HepG2 (cell line): Measurements from ENCODE around the gene TRAK1. TPM values are rescaled to one million over a fixed set of nuclear protein-coding genes. Genes with fewer than 3 reads are reported as not detected.

Experiments
- ATAC-seq: fragments of 200-7000 bp; cut with Tn5 transposase; 3 replicates; pipeline ENCODE4 v1.9.1; 2020; ENCODE audit warnings: mild to moderate bottlenecking, moderate library complexity
- BruUV-seq: library from RNA; stranded (reverse); fragments of 400-500 nt; replicated peaks from 2 replicates; lab custom pipeline; 2021; lab: Mats Ljungman, UMichigan
- CTCF ChIA-PET: fragments of 300-600 bp; formaldehyde crosslinking; extraction: SDS; loops from one replicate; lab custom pipeline; 2021; ENCODE audit warnings: low total read pairs, inconsistent platforms, low intra/inter-chr PET ratio; lab: Yijun Ruan, JAX
- POLR2A ChIA-PET: fragments of 350-600 bp; sonication (Branson Sonifier 250); formaldehyde crosslinking; loops from one replicate; lab custom pipeline; 2020; ENCODE audit warnings: antibody characterized with exemption, inconsistent platforms; lab: Yijun Ruan, JAX
- DNase-seq: peaks from one replicate; pipeline ENCODE4 v3.0.0-alpha.2; 2015; ENCODE audit warnings: low spot score
- FAIRE-seq: peaks from 3 replicates; lab custom pipeline; 2011; peaks lifted over from hg19 to GRCh38; lab: Jason Lieb, UNC
- H2AFZ ChIP-seq: one replicate; pipeline ENCODE4 v1.6.1; 2011; ENCODE audit warnings: low read length, inconsistent platforms
- H3K27ac ChIP-seq: fragments of 300-600 bp; 3 replicates; pipeline ENCODE4 v1.8.0; 2011; ENCODE audit warnings: mixed run types, mild to moderate bottlenecking, mixed read lengths, low read length, inconsistent platforms; ENCODE audit not compliant: insufficient read depth; ENCODE audit errors: extremely low read length
- H3K27me3 ChIP-seq, 2 experiments: fragments of 200-600 bp in 1 of 2; 2 replicates in 1 of 2; 3 replicates in 1 of 2; pipeline versions ENCODE4 v1.6.0 to v1.8.0; 2011; ENCODE audit warnings: low read length in 2 of 2, mild to moderate bottlenecking in 2 of 2, moderate library complexity in 2 of 2, inconsistent platforms in 1 of 2; ENCODE audit not compliant: insufficient read depth in 2 of 2, control insufficient read depth in 1 of 2
- H3K36me3 ChIP-seq, 2 experiments: fragments of 200-600 bp in 1 of 2; replicated peaks in 1 of 2; 2 replicates in 1 of 2; 3 replicates in 1 of 2; pipeline versions ENCODE4 v1.5.1 to v1.8.0; 2011; ENCODE audit warnings: low read length in 2 of 2, inconsistent platforms in 1 of 2; ENCODE audit not compliant: insufficient read depth in 2 of 2, control insufficient read depth in 1 of 2
- H3K4me1 ChIP-seq: 2 replicates; pipeline ENCODE4 v1.5.1; 2012; ENCODE audit warnings: low read length, inconsistent platforms; ENCODE audit not compliant: insufficient read depth
- H3K4me2 ChIP-seq: 2 replicates; pipeline ENCODE4 v1.6.0; 2011; ENCODE audit warnings: low read depth, low read length, inconsistent platforms
- H3K4me3 ChIP-seq, 3 experiments: fragments of 200-600 bp in 1 of 3; sonication (generic), shearing (Covaris generic) in 1 of 3; replicated peaks in 1 of 3; 2 replicates each; pipeline ENCODE4 v1.5.1; 2011 to 2016; ENCODE audit warnings: low read length in 3 of 3, inconsistent platforms in 2 of 3, low read depth in 2 of 3, mild to moderate bottlenecking in 2 of 3, control low read depth in 1 of 3, mixed read lengths in 1 of 3; ENCODE audit not compliant: insufficient read depth in 1 of 3
- H3K79me2 ChIP-seq: one replicate; pipeline ENCODE4 v1.6.1; 2011; ENCODE audit warnings: low read length, inconsistent platforms; ENCODE audit not compliant: insufficient read depth
- H3K9ac ChIP-seq: 2 replicates; pipeline ENCODE4 v1.6.0; 2011; ENCODE audit warnings: mild to moderate bottlenecking, low read depth, low read length, inconsistent platforms; ENCODE audit not compliant: insufficient read depth
- H3K9me3 ChIP-seq: 2 replicates; pipeline ENCODE4 v1.5.1; 2012; ENCODE audit warnings: mild to moderate bottlenecking, low read length
- H4K20me1 ChIP-seq: 2 replicates; pipeline ENCODE4 v1.6.0; 2011; ENCODE audit warnings: inconsistent platforms, mild to moderate bottlenecking, low read length, moderate library complexity; ENCODE audit not compliant: insufficient read depth
- ATRX ChIP-seq: sonication (generic); formaldehyde crosslinking; IDR thresholded peaks from 2 replicates; pipeline ENCODE4 v1.4.0; 2020; ENCODE audit warnings: missing genetic modification reagents, borderline replicate concordance
- SMYD3 ChIP-seq: sonication (generic); formaldehyde crosslinking; IDR thresholded peaks from 2 replicates; pipeline ENCODE4 v1.8.1; 2023; ENCODE audit warnings: mild to moderate bottlenecking, missing genetic modification reagents
- TAF15 ChIP-seq: fragments of 200-400 bp; formaldehyde crosslinking; IDR thresholded peaks from one replicate; pipeline ENCODE4 v1.6.1; 2018; ENCODE audit warnings: mild to moderate bottlenecking, low read depth, low read length; ENCODE audit not compliant: poor library complexity, severe bottlenecking
- TARDBP ChIP-seq: sonication (generic); formaldehyde crosslinking; IDR thresholded peaks from 2 replicates; pipeline ENCODE4 v1.8.0; 2022; ENCODE audit warnings: mild to moderate bottlenecking, missing genetic modification reagents
- ZNF30 ChIP-seq: sonication (generic); formaldehyde crosslinking; IDR thresholded peaks from 2 replicates; pipeline ENCODE4 v1.5.0; 2020; ENCODE audit warnings: mild to moderate bottlenecking, missing genetic modification reagents
- ZNF644 ChIP-seq: IDR thresholded peaks from 2 replicates; pipeline ENCODE4 v1.6.1; 2016; ENCODE audit warnings: low read depth
- ZNF687 ChIP-seq: sonication (generic); formaldehyde crosslinking; IDR thresholded peaks from 2 replicates; pipeline ENCODE4 v1.5.1; 2020; ENCODE audit warnings: mild to moderate bottlenecking, missing genetic modification reagents, moderate library complexity
- ZSCAN20 ChIP-seq: sonication (generic); formaldehyde crosslinking; IDR thresholded peaks from 2 replicates; pipeline ENCODE4 v1.4.0; 2020; ENCODE audit warnings: missing genetic modification reagents, mild to moderate bottlenecking, borderline replicate concordance
- ZSCAN9 ChIP-seq: IDR thresholded peaks from 2 replicates; pipeline ENCODE4 v1.6.1; 2016; ENCODE audit warnings: borderline replicate concordance
- WGBS: methylation state at CpG from one replicate; pipeline ENCODE4 v1.1.6; 2017; ENCODE audit warnings: low lambda C conversion rate; 5-methylcytosine and 5-hydroxymethylcytosine counted together
- in situ Hi-C: cut with HindIII; loops from 2 replicates; pipeline ENCODE4 v1.10.0; 2017; ENCODE audit warnings: low pct_unique_long_range_greater_than_20kb; ENCODE audit not compliant: extremely low pct_ligation_motif_present
- intact Hi-C: fragments of 100-400 bp; cut with micrococcal nuclease; formaldehyde crosslinking; loops from one replicate; pipeline ENCODE4 v1.10.0; 2022; ENCODE audit not compliant: unreplicated experiment
- polyA plus RNA-seq, 8 experiments: library from polyadenylated mRNA; depleted of rRNA in 3 of 8; stranded (reverse) in 7 of 8; unstranded in 1 of 8; fragments of >200 nt; fragmentation: Illumina TruSeq in 4 of 8; extraction: Trizol in 4 of 8; gene quantifications; 2 replicates each; pipeline versions ENCODE4 v1.2.1 to v1.2.3, GENCODE V29; 2011 to 2016; ENCODE audit warnings: low read depth in 4 of 8, missing spikeins in 1 of 8, mixed read lengths in 1 of 8; ENCODE audit not compliant: insufficient read depth in 1 of 8
- total RNA-seq, 5 experiments: library from RNA; depleted of rRNA; stranded (reverse); fragments of >200 nt; fragmentation: Illumina TruSeq; extraction: Trizol; gene quantifications; 2 replicates each; pipeline ENCODE4 v1.2.3, GENCODE V29; 2016; ENCODE audit warnings: low read depth in 1 of 5
- TF ChIP-seq, protein P1 (sequence below): sonication (generic); formaldehyde crosslinking; IDR thresholded peaks from 2 replicates; pipeline ENCODE4 v1.4.0; 2020; ENCODE audit warnings: mild to moderate bottlenecking, missing genetic modification reagents
- TF ChIP-seq, protein P2 (sequence below): sonication (generic); formaldehyde crosslinking; conservative IDR thresholded peaks from 2 replicates; pipeline ENCODE4 v1.8.0; 2022; ENCODE audit warnings: mild to moderate bottlenecking, moderate library complexity, missing genetic modification reagents

TRAK1 gene
- total and polyA plus RNA-seq, 2 of the 13 experiments (the other 11 are each of a cell fraction or from before 2014, with no cell fraction given) = 20.5 to 46.6 TPM

DNA sequence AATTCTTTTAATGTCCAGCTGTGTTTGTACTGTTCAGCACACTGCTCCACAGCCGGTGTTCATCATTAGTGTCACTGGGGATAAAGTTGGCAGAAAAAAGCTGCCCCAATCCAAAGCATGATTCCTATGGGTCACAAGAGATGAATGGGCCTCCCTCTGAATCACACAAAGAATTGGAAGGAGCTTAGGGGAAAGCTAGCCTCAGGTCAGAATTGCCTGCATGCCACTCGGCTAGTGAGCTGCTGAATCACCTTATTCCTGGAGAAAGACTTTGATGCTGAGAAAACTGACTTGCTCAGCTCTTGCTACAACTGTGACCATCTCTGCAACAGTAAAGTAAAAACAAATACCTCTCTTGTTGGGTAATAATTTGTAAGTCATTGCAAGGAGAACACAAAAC lies 171.4 kb downstream of the TRAK1 start:
- ATAC-seq (no peak), DNase-seq (no peak), FAIRE-seq (no peak)
- H3K9ac ChIP-seq = no peak overlapping the region
- WGBS = 0% methylated on average over 1 of the region's 2 CpGs
- H3K4me2 ChIP-seq = no peak overlapping the region
- H2AFZ ChIP-seq = no peak overlapping the region
- H3K4me3 ChIP-seq = no peak overlapping the region
- no peaks in the 10 kb centered on the region for H4K20me1 ChIP-seq
- POLR2A ChIA-PET = no interaction called here
- in situ Hi-C loops = no loop called here
- CTCF ChIA-PET = no interaction called here
- no peak for TF ChIP-seq SMYD3 (CRISPR knock-in tag)
- TF ChIP-seq, protein P1, sequence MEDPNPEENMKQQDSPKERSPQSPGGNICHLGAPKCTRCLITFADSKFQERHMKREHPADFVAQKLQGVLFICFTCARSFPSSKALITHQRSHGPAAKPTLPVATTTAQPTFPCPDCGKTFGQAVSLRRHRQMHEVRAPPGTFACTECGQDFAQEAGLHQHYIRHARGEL = no peak
- no peak for TF ChIP-seq ZSCAN20 (CRISPR knock-in tag)
- TF ChIP-seq TARDBP (CRISPR knock-in tag) = no peak
- TF ChIP-seq ZNF30 (CRISPR knock-in tag) = no peak
- H3K27me3 ChIP-seq = peaks cover 0 to 3% of the 10 kb centered on the region in 2 experiments; a peak in 1 of 5 replicates
- H3K27ac ChIP-seq = no peak overlapping the region
- intact Hi-C loops = no loop called here
- no peaks in the 10 kb centered on the region for H3K9me3 ChIP-seq
- H3K36me3 ChIP-seq = no peaks in the 10 kb centered on the region
- H3K4me1 ChIP-seq = no peaks in the 10 kb centered on the region
- BruUV-seq = no TSS peak
- no peaks in the 10 kb centered on the region for H3K79me2 ChIP-seq

GRCh38 chr3:42263354-42264346 lies 172.5 kb downstream of the TRAK1 start:
- in situ Hi-C loops = no loop called here
- no peak for FAIRE-seq
- ATAC-seq = no peak

More at GRCh38 chr3:42263354-42264346, 172.5 kb downstream of the TRAK1 start:
- Histone ChIP-seq H3K27me3 (peaks cover 2 to 3% of the 10 kb centered on the region in 2 experiments; a peak in 3 of 5 replicates), H3K27ac (no peak overlapping the region), H4K20me1 (no peaks in the 10 kb centered on the region), H3K9me3 (no peaks in the 10 kb centered on the region), H3K4me2 (no peak overlapping the region), H3K36me3 (no peaks in the 10 kb centered on the region), H3K4me1 (no peaks in the 10 kb centered on the region), H2AFZ (no peak overlapping the region), H3K9ac (no peak overlapping the region), H3K79me2 (no peaks in the 10 kb centered on the region), H3K4me3 (no peak overlapping the region)
- no peak for DNase-seq
- POLR2A ChIA-PET = no interaction called here
- BruUV-seq = no TSS peak
- WGBS = 69% methylated on average over 22 of the region's 56 CpGs
- CTCF ChIA-PET = no interaction called here
- TF ChIP-seq ZSCAN9 (CRISPR knock-in tag) (no peak), ZNF687 (no peak), ATRX (CRISPR knock-in tag) (no peak), TAF15 (no peak), ZNF644 (no peak)
- TF ChIP-seq, protein P2, sequence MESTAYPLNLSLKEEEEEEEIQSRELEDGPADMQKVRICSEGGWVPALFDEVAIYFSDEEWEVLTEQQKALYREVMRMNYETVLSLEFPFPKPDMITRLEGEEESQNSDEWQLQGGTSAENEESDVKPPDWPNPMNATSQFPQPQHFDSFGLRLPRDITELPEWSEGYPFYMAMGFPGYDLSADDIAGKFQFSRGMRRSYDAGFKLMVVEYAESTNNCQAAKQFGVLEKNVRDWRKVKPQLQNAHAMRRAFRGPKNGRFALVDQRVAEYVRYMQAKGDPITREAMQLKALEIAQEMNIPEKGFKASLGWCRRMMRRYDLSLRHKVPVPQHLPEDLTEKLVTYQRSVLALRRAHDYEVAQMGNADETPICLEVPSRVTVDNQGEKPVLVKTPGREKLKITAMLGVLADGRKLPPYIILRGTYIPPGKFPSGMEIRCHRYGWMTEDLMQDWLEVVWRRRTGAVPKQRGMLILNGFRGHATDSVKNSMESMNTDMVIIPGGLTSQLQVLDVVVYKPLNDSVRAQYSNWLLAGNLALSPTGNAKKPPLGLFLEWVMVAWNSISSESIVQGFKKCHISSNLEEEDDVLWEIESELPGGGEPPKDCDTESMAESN (CRISPR knock-in tag) = no peak
- intact Hi-C loops = no loop called here
